HepG2 (cell line): ENCODE measurements around the gene SRF.
"Not testable (repeated sequence)": the region's sequence is repeated elsewhere in the genome, so short reads cannot be mapped to it uniquely, and the experiment has no call there.

Source experiments
- HNRNPK ChIP-seq: fragments of 200-400 bp; formaldehyde crosslinking; IDR thresholded peaks from 2 replicates; pipeline ENCODE4 v1.6.1; 2018; ENCODE audit warnings: low read length, low read depth, moderate library complexity, mild to moderate bottlenecking; ENCODE audit not compliant: poor library complexity, severe bottlenecking
- KMT2B ChIP-seq: IDR thresholded peaks from 2 replicates; pipeline ENCODE4 v1.6.1; 2016; ENCODE audit warnings: missing genetic modification reagents, missing compliant biosample characterization
- MLXIP ChIP-seq: sonication (generic); formaldehyde crosslinking; IDR thresholded peaks from 2 replicates; pipeline ENCODE4 v1.9.0; 2021; ENCODE audit warnings: missing genetic modification reagents, borderline replicate concordance
- MTA3 ChIP-seq: sonication (generic); formaldehyde crosslinking; IDR thresholded peaks from 2 replicates; pipeline ENCODE4 v1.4.0; 2020; ENCODE audit warnings: missing genetic modification reagents
- POLR2AphosphoS5 ChIP-seq: IDR thresholded peaks from 2 replicates; pipeline ENCODE4 v1.6.1; 2012; ENCODE audit warnings: low read depth, low read length
- SMYD3 ChIP-seq: sonication (generic); formaldehyde crosslinking; IDR thresholded peaks from 2 replicates; pipeline ENCODE4 v1.8.1; 2023; ENCODE audit warnings: mild to moderate bottlenecking, missing genetic modification reagents
- ZNF282 ChIP-seq: fragments of 450-650 bp; IDR thresholded peaks from 2 replicates; pipeline ENCODE4 v1.6.1; 2018; ENCODE audit not compliant: partially characterized antibody
- ZNF629 ChIP-seq: sonication (generic); formaldehyde crosslinking; conservative IDR thresholded peaks from 2 replicates; pipeline ENCODE4 v1.5.0; 2020; ENCODE audit warnings: missing genetic modification reagents
- TF ChIP-seq, protein P1 (sequence below): sonication (generic); formaldehyde crosslinking; IDR thresholded peaks from 2 replicates; pipeline ENCODE4 v1.9.0; 2021; ENCODE audit warnings: missing genetic modification reagents, borderline replicate concordance
- TF ChIP-seq, protein P2 (sequence below): sonication (generic); formaldehyde crosslinking; IDR thresholded peaks from 2 replicates; pipeline ENCODE4 v1.4.0; 2020; ENCODE audit warnings: missing genetic modification reagents
- TF ChIP-seq, protein P3 (sequence below): sonication (generic); formaldehyde crosslinking; IDR thresholded peaks from 2 replicates; pipeline ENCODE4 v1.5.0; 2020; ENCODE audit warnings: mild to moderate bottlenecking, missing genetic modification reagents, moderate library complexity

DNA sequence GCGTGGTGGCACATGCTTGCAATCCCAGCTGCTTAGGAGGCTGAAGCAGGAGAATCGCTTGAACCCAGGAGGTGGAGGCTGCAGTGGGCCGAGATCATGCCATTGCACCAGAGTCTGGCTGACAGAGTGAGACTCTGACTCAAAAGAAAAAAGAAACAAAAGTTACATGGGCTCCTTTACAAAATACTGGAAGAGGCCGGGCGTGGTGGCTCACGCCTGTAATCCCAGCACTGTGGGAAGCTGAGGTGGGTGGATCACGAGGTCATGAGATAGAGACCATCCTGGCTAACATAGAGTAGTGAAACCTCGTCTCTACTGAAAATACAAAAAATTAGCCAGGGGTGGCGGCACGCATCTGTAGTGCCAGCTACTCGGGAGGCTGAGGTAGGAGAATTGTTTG, 31.1 kb upstream of the SRF start:
- TF ChIP-seq POLR2AphosphoS5; SMYD3 (CRISPR knock-in tag); ZNF629 (CRISPR knock-in tag); ZNF282; HNRNPK; KMT2B (CRISPR knock-in tag); MTA3 (CRISPR knock-in tag); MLXIP (CRISPR knock-in tag): not testable (repeated sequence)
- TF ChIP-seq, protein P1, sequence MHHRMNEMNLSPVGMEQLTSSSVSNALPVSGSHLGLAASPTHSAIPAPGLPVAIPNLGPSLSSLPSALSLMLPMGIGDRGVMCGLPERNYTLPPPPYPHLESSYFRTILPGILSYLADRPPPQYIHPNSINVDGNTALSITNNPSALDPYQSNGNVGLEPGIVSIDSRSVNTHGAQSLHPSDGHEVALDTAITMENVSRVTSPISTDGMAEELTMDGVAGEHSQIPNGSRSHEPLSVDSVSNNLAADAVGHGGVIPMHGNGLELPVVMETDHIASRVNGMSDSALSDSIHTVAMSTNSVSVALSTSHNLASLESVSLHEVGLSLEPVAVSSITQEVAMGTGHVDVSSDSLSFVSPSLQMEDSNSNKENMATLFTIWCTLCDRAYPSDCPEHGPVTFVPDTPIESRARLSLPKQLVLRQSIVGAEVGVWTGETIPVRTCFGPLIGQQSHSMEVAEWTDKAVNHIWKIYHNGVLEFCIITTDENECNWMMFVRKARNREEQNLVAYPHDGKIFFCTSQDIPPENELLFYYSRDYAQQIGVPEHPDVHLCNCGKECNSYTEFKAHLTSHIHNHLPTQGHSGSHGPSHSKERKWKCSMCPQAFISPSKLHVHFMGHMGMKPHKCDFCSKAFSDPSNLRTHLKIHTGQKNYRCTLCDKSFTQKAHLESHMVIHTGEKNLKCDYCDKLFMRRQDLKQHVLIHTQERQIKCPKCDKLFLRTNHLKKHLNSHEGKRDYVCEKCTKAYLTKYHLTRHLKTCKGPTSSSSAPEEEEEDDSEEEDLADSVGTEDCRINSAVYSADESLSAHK, result not testable (repeated sequence)
- TF ChIP-seq, protein P2, sequence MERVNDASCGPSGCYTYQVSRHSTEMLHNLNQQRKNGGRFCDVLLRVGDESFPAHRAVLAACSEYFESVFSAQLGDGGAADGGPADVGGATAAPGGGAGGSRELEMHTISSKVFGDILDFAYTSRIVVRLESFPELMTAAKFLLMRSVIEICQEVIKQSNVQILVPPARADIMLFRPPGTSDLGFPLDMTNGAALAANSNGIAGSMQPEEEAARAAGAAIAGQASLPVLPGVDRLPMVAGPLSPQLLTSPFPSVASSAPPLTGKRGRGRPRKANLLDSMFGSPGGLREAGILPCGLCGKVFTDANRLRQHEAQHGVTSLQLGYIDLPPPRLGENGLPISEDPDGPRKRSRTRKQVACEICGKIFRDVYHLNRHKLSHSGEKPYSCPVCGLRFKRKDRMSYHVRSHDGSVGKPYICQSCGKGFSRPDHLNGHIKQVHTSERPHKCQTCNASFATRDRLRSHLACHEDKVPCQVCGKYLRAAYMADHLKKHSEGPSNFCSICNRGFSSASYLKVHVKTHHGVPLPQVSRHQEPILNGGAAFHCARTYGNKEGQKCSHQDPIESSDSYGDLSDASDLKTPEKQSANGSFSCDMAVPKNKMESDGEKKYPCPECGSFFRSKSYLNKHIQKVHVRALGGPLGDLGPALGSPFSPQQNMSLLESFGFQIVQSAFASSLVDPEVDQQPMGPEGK (CRISPR knock-in tag), result not testable (repeated sequence)
- TF ChIP-seq, protein P3, sequence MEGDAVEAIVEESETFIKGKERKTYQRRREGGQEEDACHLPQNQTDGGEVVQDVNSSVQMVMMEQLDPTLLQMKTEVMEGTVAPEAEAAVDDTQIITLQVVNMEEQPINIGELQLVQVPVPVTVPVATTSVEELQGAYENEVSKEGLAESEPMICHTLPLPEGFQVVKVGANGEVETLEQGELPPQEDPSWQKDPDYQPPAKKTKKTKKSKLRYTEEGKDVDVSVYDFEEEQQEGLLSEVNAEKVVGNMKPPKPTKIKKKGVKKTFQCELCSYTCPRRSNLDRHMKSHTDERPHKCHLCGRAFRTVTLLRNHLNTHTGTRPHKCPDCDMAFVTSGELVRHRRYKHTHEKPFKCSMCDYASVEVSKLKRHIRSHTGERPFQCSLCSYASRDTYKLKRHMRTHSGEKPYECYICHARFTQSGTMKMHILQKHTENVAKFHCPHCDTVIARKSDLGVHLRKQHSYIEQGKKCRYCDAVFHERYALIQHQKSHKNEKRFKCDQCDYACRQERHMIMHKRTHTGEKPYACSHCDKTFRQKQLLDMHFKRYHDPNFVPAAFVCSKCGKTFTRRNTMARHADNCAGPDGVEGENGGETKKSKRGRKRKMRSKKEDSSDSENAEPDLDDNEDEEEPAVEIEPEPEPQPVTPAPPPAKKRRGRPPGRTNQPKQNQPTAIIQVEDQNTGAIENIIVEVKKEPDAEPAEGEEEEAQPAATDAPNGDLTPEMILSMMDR (CRISPR knock-in tag), result not testable (repeated sequence)
